Neural cell (in vitro differentiated cells): Measurements from ENCODE around the gene KLHL35. TPM values are rescaled to one million over a fixed set of nuclear protein-coding genes. Genes with fewer than 3 reads are reported as not detected.

Source experiments
- H2AFZ ChIP-seq: fragments of 200-600, 300-800 bp; sonication (generic), shearing (Covaris generic); 2 replicates; pipeline ENCODE4 v1.6.0; 2014; ENCODE audit warnings: low read depth, mild to moderate bottlenecking, antibody characterized with exemption, low read length, moderate library complexity
- H3F3A ChIP-seq: fragments of 200-600 bp; shearing (Covaris generic); 2 replicates; pipeline ENCODE4 v1.6.1; 2016; ENCODE audit warnings: mild to moderate bottlenecking, moderate library complexity, mixed read lengths, antibody characterized with exemption, low read length; ENCODE audit not compliant: insufficient read depth, poor library complexity, severe bottlenecking
- H3K27ac ChIP-seq: fragments of 200-600, 300-800 bp; sonication (generic), shearing (Covaris generic); 2 replicates; pipeline ENCODE4 v1.5.1; 2014; ENCODE audit warnings: mild to moderate bottlenecking, low read length, moderate library complexity
- H3K27me3 ChIP-seq: fragments of 300-800, 200-600 bp; sonication (generic), shearing (Covaris generic); 2 replicates; pipeline ENCODE4 v1.6.0; 2014; ENCODE audit warnings: mild to moderate bottlenecking, low read depth, low read length, moderate library complexity; ENCODE audit not compliant: insufficient read depth
- H3K36me3 ChIP-seq: fragments of 300-800, 200-600 bp; sonication (generic), shearing (Covaris generic); 2 replicates; pipeline ENCODE4 v1.5.1; 2014; ENCODE audit warnings: mild to moderate bottlenecking, antibody characterized with exemption, low read length, moderate library complexity; ENCODE audit not compliant: insufficient read depth
- H3K4me2 ChIP-seq: fragments of 300-800, 200-600 bp; sonication (generic), shearing (Covaris generic); 2 replicates; pipeline ENCODE4 v1.6.0; 2014; ENCODE audit warnings: mild to moderate bottlenecking, low read length
- H3K4me3 ChIP-seq: fragments of 300-800, 200-600 bp; sonication (generic), shearing (Covaris generic); 2 replicates; pipeline ENCODE4 v1.5.1; 2014; ENCODE audit warnings: mild to moderate bottlenecking, low read length, moderate library complexity
- H3K79me2 ChIP-seq: fragments of 200-600 bp; shearing (Covaris generic); replicated peaks from 2 replicates; pipeline ENCODE4 v1.6.0; 2014; ENCODE audit warnings: mild to moderate bottlenecking, low read length, moderate library complexity; ENCODE audit not compliant: insufficient read depth
- H3K9ac ChIP-seq: fragments of 300-800, 200-600 bp; sonication (generic), shearing (Covaris generic); 2 replicates; pipeline ENCODE4 v1.6.1; 2016; ENCODE audit warnings: mild to moderate bottlenecking, low read length, mixed read lengths
- H3K9me2 ChIP-seq: fragments of 200-600 bp; shearing (Covaris generic); 2 replicates; pipeline ENCODE4 v1.6.1; 2016; ENCODE audit warnings: mild to moderate bottlenecking, low read length, mixed read lengths; ENCODE audit not compliant: insufficient read depth
- H3K9me3 ChIP-seq: fragments of 200-600, 300-800 bp; sonication (generic), shearing (Covaris generic); 2 replicates; pipeline ENCODE4 v1.6.1; 2016; ENCODE audit warnings: mild to moderate bottlenecking, mixed run types, low read length, moderate library complexity, mixed read lengths
- H4K20me1 ChIP-seq: fragments of 200-600 bp; shearing (Covaris generic); 2 replicates; pipeline ENCODE4 v1.6.1; 2016; ENCODE audit warnings: mild to moderate bottlenecking, mixed run types; ENCODE audit not compliant: insufficient read depth
- EP300 ChIP-seq: fragments of 450-650 bp; conservative IDR thresholded peaks from 2 replicates; pipeline ENCODE4 v1.6.1; 2014; ENCODE audit warnings: antibody characterized with exemption, mild to moderate bottlenecking, moderate library complexity; ENCODE audit not compliant: poor library complexity, severe bottlenecking
- EZH2 ChIP-seq: fragments of 200-600, 300-800 bp; shearing (Covaris generic), sonication (generic); IDR thresholded peaks from 2 replicates; pipeline ENCODE4 v1.6.1; 2014; ENCODE audit warnings: antibody characterized with exemption, low read length, borderline replicate concordance, mild to moderate bottlenecking; ENCODE audit not compliant: insufficient read depth, poor library complexity, severe bottlenecking
- MXI1 ChIP-seq: fragments of 450-650 bp; conservative IDR thresholded peaks from 2 replicates; pipeline ENCODE4 v1.6.1; 2014; ENCODE audit warnings: antibody characterized with exemption, mild to moderate bottlenecking; ENCODE audit not compliant: poor library complexity, severe bottlenecking
- POLR2AphosphoS5 ChIP-seq: IDR thresholded peaks from 2 replicates; pipeline ENCODE4 v1.6.1; 2012
- RAD21 ChIP-seq: fragments of 450-650 bp; conservative IDR thresholded peaks from 2 replicates; pipeline ENCODE4 v1.6.1; 2014; ENCODE audit warnings: antibody characterized with exemption, mild to moderate bottlenecking, moderate library complexity
- SMC3 ChIP-seq: fragments of 450-650 bp; conservative IDR thresholded peaks from 2 replicates; pipeline ENCODE4 v1.6.1; 2014; ENCODE audit warnings: antibody characterized with exemption, mild to moderate bottlenecking, moderate library complexity; ENCODE audit not compliant: poor library complexity
- TAF1 ChIP-seq: IDR thresholded peaks from 2 replicates; pipeline ENCODE4 v1.6.1; 2012; ENCODE audit warnings: low read depth
- polyA plus RNA-seq: library from polyadenylated mRNA; depleted of rRNA; stranded (reverse); fragments of >200 nt; gene quantifications from 2 replicates; pipeline ENCODE4 v1.2.3, GENCODE V29; 2014
- TF ChIP-seq, protein P1 (sequence below): IDR thresholded peaks from 2 replicates; pipeline ENCODE4 v1.6.1; 2012; ENCODE audit warnings: borderline replicate concordance
- TF ChIP-seq, protein P2 (sequence below): fragments of 450-650 bp; IDR thresholded peaks from 2 replicates; pipeline ENCODE4 v1.5.1; 2014; ENCODE audit warnings: antibody characterized with exemption, mild to moderate bottlenecking, moderate library complexity; ENCODE audit not compliant: poor library complexity, severe bottlenecking

Gene KLHL35
- polyA plus RNA-seq, 1 donor from 2014 or later = 17.0 TPM

DNA sequence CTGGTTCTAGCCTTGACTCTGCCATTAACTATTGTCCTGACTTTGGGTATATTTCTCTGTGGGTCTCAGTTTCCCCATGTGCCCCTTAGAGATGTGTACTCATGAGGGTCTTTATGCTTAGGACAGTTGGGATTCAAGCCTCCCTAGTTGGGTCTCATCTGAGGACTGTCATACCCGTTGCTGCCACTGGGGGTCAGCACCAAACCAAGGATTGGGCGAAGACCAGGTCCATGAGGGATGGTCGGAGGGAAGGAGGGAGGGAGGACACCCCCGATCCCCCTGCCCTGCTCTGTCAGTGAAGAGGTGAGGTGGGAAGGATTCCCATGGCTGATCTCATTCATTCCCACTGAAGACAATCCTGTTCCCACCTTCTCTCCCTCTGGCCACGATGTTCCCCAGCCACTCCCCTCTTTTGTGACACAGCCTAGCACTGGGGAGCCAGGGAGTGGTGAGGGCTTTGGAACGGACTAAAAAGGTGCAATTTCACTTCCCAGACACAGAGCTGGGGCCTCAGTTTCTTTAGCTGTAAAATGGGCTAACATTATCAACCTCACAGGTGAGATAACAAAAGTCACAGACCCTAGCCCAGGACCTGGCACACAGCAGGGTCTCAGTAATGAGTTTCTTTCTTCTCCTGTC lies 12.4 kb upstream of the KLHL35 start:
- no peaks in the 10 kb centered on the region for H3K9me2 ChIP-seq
- H3K79me2 ChIP-seq = no peaks in the 10 kb centered on the region
- H3K27me3 ChIP-seq = no peaks in the 10 kb centered on the region
- H3K4me3 ChIP-seq = no peak overlapping the region
- H4K20me1 ChIP-seq = no peaks in the 10 kb centered on the region
- H3K4me2 ChIP-seq = no peak overlapping the region
- TF ChIP-seq, protein P1, sequence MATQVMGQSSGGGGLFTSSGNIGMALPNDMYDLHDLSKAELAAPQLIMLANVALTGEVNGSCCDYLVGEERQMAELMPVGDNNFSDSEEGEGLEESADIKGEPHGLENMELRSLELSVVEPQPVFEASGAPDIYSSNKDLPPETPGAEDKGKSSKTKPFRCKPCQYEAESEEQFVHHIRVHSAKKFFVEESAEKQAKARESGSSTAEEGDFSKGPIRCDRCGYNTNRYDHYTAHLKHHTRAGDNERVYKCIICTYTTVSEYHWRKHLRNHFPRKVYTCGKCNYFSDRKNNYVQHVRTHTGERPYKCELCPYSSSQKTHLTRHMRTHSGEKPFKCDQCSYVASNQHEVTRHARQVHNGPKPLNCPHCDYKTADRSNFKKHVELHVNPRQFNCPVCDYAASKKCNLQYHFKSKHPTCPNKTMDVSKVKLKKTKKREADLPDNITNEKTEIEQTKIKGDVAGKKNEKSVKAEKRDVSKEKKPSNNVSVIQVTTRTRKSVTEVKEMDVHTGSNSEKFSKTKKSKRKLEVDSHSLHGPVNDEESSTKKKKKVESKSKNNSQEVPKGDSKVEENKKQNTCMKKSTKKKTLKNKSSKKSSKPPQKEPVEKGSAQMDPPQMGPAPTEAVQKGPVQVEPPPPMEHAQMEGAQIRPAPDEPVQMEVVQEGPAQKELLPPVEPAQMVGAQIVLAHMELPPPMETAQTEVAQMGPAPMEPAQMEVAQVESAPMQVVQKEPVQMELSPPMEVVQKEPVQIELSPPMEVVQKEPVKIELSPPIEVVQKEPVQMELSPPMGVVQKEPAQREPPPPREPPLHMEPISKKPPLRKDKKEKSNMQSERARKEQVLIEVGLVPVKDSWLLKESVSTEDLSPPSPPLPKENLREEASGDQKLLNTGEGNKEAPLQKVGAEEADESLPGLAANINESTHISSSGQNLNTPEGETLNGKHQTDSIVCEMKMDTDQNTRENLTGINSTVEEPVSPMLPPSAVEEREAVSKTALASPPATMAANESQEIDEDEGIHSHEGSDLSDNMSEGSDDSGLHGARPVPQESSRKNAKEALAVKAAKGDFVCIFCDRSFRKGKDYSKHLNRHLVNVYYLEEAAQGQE = no peak
- TF ChIP-seq TAF1 = no peak
- TF ChIP-seq, protein P2, sequence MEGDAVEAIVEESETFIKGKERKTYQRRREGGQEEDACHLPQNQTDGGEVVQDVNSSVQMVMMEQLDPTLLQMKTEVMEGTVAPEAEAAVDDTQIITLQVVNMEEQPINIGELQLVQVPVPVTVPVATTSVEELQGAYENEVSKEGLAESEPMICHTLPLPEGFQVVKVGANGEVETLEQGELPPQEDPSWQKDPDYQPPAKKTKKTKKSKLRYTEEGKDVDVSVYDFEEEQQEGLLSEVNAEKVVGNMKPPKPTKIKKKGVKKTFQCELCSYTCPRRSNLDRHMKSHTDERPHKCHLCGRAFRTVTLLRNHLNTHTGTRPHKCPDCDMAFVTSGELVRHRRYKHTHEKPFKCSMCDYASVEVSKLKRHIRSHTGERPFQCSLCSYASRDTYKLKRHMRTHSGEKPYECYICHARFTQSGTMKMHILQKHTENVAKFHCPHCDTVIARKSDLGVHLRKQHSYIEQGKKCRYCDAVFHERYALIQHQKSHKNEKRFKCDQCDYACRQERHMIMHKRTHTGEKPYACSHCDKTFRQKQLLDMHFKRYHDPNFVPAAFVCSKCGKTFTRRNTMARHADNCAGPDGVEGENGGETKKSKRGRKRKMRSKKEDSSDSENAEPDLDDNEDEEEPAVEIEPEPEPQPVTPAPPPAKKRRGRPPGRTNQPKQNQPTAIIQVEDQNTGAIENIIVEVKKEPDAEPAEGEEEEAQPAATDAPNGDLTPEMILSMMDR = peak; percentile 97
- no peak for TF ChIP-seq EZH2
- no peak for TF ChIP-seq POLR2AphosphoS5
- peak; percentile 95 for TF ChIP-seq SMC3
- TF ChIP-seq MXI1 = peak; percentile 19
- no peak for TF ChIP-seq EP300
- peak; percentile 98 for TF ChIP-seq RAD21
- no peak overlapping the region for H2AFZ ChIP-seq
- H3K9ac ChIP-seq = no peak overlapping the region
- H3K27ac ChIP-seq = no peak overlapping the region
- H3K9me3 ChIP-seq = no peaks in the 10 kb centered on the region
- no peaks in the 10 kb centered on the region for H3K36me3 ChIP-seq
- no peaks in the 10 kb centered on the region for H3F3A ChIP-seq

DNA sequence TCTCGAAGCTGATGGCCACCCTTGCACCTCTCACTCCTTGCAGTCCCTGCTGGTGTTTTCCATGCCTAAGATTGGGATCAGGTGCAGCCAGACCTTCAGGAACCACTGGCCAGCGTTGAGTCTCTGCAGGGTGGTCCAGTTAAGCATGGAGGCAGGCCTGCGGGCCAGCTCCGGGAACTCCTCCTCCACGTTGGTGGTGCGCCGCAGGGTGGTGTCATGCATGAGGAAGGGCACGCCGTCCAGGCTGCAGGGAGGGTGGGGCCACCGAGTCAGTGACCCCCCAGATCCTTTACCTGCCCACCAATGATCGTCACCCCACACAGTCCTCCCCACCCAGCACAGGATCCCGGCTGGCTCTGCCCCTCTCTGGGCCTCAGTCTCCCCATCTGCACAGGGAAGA lies 10.0 kb upstream of the KLHL35 start:
- H3K4me3 ChIP-seq = no peak overlapping the region
- no peaks in the 10 kb centered on the region for H3K9me3 ChIP-seq
- H3K9ac ChIP-seq = no peak overlapping the region
- H3K27ac ChIP-seq = no peak overlapping the region
- H4K20me1 ChIP-seq = no peaks in the 10 kb centered on the region
- no peaks in the 10 kb centered on the region for H3K9me2 ChIP-seq
- no peaks in the 10 kb centered on the region for H3K79me2 ChIP-seq
- H3K4me2 ChIP-seq = no peak overlapping the region
- H3K36me3 ChIP-seq = no peaks in the 10 kb centered on the region
- H3K27me3 ChIP-seq = no peaks in the 10 kb centered on the region
- TF ChIP-seq RAD21 = no peak
- no peak for TF ChIP-seq SMC3
- TF ChIP-seq, protein P1 = no peak
- no peak for TF ChIP-seq TAF1
- TF ChIP-seq MXI1 = no peak
- no peak for TF ChIP-seq POLR2AphosphoS5
- TF ChIP-seq, protein P2 = no peak
- no peak for TF ChIP-seq EP300
- no peak for TF ChIP-seq EZH2
- no peaks in the 10 kb centered on the region for H3F3A ChIP-seq
- H2AFZ ChIP-seq = no peak overlapping the region
